Measurements from ENCODE around the gene EXOC1L. TPM values are rescaled to one million over a fixed set of nuclear protein-coding genes. Genes with fewer than 3 reads are reported as not detected.

The EXOC1L gene, protein sequence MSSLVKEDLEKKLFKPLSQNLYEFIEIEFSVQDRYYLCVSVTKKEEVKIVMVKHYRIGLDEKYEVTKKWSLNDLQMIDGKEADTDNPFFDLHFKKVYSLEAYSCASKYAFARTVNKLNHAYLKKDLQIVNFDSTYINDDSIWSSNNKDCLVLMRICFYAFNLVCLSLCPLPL
- not detected for total RNA-seq

DNA sequence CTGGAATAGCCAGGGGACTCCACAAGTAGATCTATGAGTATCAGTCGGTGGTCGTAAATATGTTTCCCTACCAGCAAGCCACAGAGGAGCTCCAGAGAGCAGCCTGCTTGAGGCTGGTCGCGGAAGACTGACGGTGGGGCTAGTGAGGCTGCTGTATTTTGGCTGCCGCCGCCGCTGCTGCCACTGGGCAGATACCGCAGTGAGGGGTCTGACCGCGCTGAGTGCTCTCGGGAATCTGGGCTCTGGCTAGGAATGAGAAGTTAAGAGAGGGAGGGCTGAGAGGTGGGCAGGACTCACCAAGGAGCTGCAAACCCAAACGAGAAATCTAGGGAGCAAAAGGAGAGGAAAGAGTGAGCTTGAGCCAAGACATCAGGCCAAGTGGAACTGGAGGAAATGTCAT, at the start of gene EXOC1L:
EXOC1L (plus strand) TSS at position 157 of the 400 bp plus-strand sequence; CDS start at position 394, 237 bp downstream.
- DNase-seq = no peak

DNA sequence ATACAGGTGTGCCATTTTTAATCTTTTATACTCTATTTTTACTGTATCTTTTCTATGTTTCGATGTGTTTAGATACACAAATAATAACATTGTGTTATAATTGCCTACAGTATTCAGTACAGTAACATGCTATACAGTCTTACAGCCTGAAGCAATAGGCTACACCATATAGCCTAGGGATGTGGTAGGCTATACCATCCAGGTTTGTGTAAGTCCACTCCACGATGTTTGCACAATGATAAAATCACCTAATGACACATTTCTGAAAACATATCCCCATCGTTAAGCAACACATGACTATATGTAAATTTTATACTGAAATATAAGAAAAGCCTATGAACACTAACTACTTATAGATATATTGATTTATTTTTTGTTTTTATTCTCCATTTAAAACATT, 48.9 kb upstream of the EXOC1L start:
- no peak for DNase-seq

DNA sequence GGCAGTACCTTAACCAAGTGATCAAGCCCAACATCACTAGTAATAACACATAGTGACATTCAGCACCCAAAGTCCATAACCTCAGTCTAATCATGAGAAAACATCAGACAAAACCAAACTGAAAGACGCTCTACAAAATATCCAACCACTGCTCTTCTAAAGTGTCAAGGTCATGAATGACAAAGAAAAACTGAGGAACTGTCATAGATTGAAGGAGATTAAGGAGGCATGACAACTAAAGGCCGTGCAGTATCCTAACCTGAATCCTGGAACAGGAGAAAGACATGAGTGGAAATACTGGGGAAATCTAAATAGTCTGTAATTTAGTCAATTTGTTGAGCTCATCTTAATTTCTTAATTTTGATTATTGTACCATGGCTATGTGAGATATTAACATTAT, 38.2 kb upstream of the EXOC1L start:
- DNase-seq = no peak

DNA sequence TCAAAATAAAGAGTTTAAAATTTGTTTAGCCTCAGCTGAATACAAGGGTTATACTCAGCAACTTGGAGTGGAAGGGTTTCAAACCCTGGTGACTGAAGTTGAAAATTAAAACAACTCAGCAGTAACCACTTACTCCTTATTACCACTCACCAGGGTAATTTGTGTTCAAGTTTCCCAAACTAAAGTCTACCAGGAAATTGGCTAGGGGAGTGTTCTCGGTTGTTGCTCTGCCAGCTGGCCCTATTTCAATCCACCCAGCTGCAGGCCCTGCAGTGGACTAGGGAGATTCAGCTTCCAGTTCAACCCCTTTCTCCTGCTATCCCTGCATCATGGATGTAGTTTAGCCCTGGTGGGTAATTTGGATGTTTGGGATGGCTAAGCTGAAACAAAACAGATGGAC, 37.8 kb upstream of the EXOC1L start:
- no peak for DNase-seq

DNA sequence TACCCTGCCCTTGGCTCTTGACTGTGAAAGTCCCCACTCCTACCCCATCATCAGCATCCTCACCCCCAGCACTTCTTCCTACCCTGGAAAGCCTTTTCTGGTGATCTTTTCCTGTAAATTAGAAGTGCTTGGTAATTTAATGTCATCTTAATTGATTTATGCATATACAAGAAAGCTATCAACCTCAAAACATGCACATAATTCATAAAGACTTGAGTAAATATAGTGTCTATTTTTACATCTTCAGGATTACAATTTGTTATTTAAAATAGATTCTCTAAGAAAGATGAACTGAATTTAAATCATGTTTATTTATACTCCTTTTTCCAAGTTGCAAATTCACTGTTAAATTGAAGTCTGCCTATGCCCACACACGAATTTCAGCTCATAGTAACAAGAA, 36.0 kb upstream of the EXOC1L start:
- DNase-seq = no peak

DNA sequence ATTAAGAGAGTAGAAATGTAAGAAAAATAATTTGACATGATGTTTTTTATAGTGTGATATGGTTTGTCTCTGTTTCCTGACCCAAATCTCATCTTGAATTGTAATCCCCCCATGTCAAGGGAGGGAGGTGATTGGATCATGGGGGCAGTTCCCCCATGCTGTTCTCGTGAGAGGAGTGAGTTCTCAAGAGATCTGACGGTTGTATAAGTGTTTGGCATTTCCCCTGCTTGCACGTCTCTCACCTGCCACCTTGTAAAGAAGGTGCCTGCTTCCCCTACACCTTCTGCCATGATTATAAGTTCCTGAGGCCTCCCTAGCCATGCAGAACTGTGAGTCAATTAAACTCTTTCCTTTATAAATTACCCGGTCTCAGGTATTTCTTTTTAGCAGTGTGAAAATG, 34.8 kb upstream of the EXOC1L start:
- DNase-seq = no peak

DNA sequence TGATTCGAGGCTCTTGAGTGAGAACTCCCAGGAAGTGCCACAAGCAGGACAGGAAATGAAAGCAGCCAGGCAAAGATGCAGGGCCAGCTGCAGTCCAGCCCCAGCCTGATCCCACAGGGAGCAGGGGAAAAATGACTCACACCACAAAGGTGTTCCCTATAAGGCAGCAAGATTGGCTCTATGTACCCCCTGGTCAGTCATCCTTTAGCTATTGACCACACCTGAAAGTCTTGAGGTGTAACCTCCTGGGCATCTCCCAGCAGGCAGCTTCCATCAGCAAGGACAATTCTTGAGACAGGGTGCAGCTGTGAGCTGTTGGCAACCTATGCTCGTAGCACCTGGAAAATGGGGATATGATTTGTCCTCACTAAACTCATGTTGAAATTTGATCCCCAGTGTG, 27.9 kb upstream of the EXOC1L start:
- DNase-seq = no peak

DNA sequence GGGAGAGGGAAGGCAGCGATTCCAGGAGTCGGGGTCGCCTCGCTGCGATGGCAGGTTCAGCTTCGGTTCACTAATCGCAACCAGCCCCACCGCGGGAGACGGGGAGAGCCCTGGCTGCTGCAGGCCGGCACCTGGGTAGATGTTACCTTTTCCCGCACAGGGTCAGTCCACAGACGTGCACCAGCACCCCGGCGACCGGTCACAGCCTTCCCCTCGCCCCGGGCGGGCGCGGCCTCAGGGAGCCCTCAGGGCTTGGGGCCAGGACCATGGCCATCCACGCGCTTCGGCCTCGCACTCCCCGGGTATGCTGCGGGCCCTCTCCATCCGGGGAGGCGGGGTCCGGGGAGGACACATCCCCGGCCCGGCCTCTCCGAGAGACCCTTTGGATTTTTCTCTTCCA, 26.1 kb upstream of the EXOC1L start:
- no peak for DNase-seq

DNA sequence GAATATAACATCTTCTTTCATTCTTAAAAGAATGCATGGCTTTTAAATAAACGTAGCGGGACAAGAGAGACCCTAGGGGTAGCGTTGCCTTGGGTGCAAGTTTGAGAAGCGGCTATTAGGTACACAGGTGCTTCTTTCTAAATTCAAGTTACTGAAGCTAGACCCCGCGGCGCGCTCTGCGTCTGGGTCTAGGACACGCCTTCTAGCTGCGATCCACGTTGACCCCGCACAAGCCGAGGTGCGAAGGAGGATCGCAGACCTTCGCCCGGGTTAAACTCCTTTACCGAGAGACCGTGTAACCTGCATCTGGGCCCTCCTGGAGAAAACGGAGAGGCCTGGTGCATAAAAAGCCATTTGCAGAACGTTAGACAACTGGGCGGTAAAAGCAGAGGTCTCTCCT, 25.5 kb upstream of the EXOC1L start:
- DNase-seq = no peak

DNA sequence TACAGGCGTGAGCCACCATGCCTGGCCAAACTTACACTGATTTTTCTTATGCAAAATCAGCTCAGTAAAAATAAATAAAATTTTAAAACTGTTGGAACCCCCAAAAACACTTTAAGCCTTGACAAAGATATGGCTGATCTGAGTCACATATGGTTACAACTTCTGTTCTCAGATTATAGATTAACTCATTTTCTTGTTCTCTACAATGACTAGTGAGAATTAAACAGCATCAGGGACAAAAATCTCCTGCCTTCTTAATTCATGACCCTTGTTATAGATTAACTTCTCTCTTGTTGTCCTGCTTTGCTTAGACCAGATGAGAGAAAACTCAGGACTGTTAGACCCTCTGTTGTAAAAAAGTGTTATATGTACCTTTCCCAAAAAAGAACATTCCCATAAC, 24.2 kb upstream of the EXOC1L start:
- no peak for DNase-seq

DNA sequence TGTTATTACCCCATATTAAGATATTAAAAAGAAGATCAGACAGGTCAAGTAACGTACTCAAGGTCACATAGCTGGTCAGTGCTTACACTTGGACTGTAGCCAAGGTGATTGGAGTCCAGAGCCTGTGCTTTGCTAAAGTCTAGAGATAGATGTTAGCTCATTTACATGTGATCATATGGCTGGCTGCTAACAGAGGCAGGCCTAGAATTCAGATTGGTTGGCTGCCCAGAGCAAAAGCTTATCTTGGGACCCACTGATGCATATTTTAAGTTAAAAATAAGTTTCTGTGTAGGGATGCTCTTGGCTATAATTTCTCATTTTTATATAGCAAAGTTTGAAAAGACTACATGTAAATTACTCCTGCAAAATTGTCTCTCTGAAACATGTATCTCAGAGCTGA, 18.1 kb upstream of the EXOC1L start:
- DNase-seq = no peak

DNA sequence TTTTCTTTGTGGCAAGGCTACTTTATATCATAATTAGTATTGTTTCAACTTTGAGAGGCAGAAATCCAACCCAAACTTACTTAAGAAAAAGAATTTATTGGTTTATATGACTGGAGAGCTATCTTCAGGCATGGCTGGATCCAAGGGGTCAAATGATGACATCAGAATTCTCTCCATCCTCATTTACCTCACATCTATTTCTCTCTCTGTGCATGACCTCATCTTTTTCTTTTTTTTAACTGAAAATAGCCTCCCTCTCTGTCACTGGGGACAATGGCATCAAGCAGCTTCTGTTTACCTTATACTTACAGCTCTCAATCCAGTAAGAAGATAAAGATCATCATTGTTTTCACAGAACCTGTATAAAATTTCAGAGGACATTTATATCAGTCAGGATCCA, 12.0 kb upstream of the EXOC1L start:
- DNase-seq = no peak

DNA sequence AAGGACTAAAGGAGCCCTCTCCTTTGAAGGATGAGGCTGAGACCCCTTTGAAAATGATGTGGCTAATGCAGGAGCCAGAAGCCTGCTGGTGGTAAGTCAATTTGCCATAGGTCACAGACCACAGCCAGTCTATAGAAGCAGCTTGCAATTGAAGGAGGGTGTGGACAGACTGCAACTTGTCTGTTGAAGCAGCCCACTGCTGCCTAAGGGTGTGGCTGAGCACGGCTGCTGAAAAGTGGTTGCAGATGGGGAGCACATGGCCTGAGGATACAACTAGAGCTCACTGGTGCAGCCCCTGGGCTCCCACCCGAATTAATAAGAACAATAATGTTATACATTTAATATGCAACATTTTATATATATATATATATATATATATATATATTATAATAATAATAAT, 11.4 kb upstream of the EXOC1L start:
- DNase-seq = no peak

DNA sequence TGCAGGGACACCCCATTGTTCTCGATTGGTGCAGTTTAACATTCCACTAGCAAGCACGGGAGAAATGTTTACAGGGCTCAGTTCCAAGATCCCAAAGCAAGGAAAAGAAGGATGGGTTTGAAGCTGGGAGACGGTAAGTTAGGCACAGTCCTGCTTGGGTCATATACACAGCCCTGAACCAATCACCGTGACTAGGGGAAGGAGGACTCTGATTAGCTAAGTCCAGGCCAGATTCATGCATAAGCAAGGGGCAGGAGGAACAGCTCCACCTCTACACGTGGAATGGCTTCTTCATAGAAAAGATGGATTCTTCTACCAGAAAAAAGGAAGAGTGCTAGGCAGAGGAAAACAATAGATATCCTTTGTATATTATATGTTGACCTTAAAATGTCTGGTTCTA, 11.0 kb upstream of the EXOC1L start:
- no peak for DNase-seq

DNA sequence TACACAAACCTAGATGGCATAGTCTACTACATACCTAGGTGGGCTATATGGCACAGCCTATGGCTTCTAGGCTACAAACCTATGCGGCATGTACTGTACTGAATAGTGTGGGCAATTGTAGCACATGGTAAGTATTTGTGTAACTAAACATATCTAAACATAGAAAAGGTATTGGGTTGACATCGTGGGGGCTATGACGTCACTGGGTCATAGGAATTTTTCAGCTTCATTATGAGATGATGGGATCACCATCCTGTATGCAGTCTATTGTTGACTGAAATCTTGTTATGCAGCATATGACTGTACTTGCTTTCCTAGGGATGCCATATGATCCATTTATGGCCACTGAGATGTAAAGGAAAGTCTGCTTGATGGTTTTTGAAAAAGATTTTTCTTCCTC, 1.9 kb upstream of the EXOC1L start:
- no peak for DNase-seq

DNA sequence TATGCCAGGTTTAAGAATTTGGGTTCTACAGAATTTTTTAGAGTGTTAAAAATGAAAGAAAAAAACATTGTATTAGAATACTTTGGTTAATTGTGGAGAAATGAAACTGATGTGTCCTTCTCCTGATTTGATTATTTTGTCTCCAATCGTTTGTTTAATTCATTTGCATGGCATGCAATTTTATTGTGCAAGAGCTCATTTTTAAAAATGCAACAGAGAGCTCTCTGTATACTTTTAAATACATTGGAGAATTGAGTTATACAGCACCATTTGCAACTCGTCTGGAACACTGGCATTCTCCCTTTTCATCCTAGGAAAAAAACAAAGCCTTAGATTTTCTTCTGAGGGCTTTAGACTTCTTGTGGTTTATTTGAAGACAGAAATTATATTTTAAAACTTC, 689 bp downstream of the EXOC1L start:
- no peak for DNase-seq

DNA sequence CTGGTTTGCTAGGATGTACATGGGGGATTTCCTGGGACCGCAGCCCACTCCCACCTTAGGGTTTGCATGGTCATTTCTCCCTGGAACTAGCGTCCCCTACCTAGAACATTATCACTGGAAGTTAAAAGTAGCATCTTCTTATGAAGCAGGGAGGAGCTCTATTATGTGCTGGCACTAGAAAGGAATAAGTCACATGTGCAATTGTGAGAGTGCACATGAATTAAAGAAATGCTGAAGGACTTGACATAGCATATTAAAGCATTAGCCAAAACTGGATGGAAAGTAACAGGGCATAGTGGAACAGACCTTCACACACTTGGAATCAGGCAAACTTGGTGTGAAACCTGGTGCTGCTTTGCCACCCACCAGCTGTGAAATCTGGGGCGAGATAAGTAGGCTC, 2.7 kb downstream of the EXOC1L start:
- DNase-seq = no peak

DNA sequence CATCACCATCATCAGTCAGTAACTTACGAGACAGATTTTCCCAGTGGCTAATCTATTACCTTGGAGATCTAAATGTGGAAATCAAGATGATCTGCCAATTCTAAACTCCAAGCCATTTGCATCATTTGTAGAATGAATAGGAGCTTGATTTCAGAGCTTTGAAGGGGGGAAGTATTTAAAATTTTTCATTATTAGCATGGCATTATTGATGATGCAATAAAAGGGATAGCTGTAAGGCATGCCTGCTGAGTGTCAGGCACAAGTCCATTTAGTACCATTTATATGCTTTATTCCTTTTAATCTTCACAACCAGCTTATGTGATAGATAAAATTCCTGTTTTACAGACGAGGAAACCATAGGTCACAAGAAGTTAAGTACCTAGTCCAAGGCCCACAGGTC, 5.3 kb downstream of the EXOC1L start:
- no peak for DNase-seq

DNA sequence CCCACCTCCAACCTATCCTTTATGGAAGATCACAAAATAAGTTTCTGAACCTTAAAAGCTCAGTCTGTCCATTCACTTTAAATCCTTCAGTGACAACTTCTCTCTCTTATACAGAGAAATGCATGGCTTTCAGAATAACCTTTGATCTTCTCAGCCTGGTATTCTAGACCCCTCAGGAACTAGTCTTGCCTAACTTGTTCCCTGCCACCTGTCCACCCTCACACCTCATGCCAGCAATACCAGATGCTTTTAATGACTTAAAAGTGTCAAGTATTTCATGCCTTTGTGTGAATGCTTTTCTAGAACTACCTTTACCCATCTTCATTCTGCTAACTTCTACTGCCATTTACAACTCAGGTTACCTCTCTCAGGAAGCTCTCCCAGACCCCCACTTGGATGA, 7.4 kb downstream of the EXOC1L start:
- no peak for DNase-seq

DNA sequence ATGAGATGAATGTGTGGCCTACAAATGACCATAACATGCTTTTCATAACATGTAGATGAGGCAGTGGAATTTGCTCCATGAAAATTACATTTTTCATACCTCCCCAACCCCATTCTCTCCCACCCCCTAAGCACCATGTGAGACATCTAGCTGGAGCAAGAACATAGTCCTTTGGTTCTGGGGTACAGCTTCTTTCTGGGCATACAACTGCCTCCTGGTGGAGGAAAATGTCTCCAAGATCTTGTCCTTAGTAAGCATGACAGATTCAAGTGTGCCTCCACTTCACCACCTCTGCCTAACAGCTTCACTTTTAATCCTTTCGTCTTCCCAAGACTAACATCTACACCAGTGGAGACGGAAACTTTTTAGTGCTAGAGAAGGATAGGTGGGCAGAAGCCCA, 8.0 kb downstream of the EXOC1L start:
- DNase-seq = no peak

DNA sequence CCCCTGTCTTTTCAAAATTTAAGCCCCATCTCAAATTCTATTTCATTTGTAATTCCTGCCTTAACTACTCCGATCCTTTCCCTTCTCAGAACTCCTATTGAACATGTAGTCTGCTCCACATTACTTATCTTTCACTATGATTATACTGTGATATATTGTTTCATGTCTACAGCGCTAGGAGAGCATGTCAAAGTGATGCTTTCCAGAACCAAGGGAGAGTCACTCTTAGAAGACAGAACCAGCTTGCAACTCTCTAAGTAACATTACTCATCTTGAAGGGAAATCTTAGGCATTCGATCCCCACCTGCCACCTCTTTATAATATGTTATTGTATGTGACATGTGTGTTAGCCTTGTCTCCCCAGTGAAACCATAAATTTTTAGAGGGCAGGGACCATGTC, 10.5 kb downstream of the EXOC1L start:
- DNase-seq = no peak

DNA sequence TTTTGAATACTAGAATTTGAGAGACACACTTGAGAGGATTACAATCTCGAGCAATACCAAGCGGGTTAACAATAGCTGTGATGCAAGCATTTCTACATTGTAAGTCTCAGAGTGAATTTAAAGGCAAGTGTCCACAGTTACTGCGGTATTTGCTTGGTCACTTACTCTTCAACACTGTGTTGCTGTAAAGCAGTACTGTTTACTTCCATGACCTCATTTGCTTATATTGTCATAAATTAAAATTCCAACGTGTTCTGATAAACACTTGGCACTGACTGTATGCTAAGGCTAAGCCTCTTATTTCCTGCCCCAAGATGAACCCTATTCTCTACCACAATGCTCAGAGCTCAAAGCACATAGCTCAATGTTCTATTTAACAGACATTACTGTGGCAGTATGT, 11.1 kb downstream of the EXOC1L start:
- no peak for DNase-seq

DNA sequence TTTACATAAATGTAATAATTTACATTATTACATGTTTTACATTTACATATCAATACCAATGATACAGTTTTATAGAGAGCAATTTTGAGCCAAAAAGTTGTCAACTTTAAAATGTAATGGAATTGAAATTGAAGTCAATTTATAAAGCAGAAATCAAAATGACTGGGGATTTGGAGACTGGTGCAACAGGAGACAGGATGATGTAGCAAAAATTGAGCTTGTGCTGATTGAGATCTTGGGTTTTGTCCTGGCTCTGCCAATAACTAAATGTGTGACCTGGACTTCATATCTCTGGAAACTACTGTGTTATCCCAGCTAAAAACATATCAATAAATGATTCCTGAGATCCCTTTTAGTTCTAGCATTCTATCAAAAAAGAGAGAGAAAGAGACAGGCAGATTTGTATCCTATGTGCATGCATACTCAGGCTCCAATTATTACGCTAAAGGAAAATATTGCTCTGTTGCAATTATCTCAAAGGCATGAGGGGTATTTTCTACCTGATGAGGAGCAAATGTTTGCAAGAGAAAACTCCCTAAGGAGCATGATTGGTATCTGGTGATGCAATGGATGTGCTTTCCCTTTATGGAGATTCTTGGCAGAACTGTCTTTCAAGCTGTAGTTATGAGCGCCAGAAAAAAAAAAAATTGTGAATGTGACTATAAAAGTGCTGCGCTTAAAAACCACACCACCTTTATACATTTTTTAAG, 14.7 kb downstream of the EXOC1L start:
- no peak for DNase-seq

DNA sequence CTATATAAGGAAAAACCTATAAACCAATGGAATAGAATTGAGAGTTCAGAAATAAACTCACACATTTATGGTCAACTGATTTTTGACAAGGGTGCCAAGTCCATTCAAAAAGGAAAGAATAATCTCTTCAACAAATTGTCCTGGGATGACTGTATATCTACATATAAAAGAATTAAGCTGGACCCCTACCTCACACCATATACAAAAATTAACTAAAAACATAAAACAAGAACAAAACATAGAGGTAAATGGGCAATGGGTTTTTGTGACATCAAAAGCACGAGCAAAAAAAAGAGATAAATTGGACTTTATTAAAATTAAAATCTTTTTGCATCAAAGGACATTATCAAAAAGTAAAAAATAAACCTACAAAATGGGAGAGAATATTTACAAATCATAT, 18.3 kb downstream of the EXOC1L start:
- no peak for DNase-seq

DNA sequence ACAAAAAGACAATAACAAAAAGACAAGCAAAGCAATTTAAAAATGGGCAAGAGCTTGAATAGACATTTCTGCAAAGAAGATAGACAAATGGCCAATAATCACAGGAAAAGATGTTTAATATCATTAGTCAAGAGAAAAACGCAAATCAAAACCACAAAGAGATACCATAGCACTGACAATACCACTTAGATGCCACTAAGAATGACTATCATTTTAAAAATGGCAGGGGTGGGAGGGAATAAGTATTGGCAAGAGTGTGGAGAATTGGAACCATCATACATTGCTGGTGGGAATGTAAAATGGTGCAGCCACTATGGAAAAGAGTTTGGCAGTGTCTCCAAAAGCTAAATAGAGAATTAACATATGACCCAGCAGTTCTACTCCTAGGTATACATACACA, 18.8 kb downstream of the EXOC1L start:
- no peak for DNase-seq
